AG04450 (cell line): ENCODE measurements around the gene ARMC12. TPM values are rescaled to one million over a fixed set of nuclear protein-coding genes. Genes with fewer than 3 reads are reported as not detected.

Experiments used
- CTCF ChIA-PET: fragments of 300-600, 350-600 bp; formaldehyde crosslinking; extraction: SDS; loops from one replicate; lab custom pipeline; 2022; ENCODE audit warnings: antibody characterized with exemption, inconsistent platforms; lab: Charles Lee
- POLR2A ChIA-PET: fragments of 350-600 bp; formaldehyde crosslinking; extraction: SDS; loops from one replicate; lab custom pipeline; 2021; ENCODE audit warnings: antibody characterized with exemption, inconsistent platforms; lab: Yijun Ruan, JAX
- DNase-seq: peaks from one replicate; pipeline ENCODE4 v3.0.0-alpha.2; 2011; ENCODE audit warnings: low read depth, low spot score
- H3K27ac ChIP-seq: one replicate; pipeline ENCODE4 v1.5.1; 2012; ENCODE audit warnings: low read depth, low read length, control low read depth
- H3K27me3 ChIP-seq: one replicate; pipeline ENCODE4 v1.6.0; 2012; ENCODE audit warnings: low read length; ENCODE audit not compliant: control insufficient read depth, insufficient read depth
- H3K4me3 ChIP-seq: 2 replicates; pipeline ENCODE4 v1.5.1; 2011; ENCODE audit warnings: mild to moderate bottlenecking, low read depth, low read length, control low read depth
- H3K9me3 ChIP-seq: 2 replicates; pipeline ENCODE4 v1.5.1; 2012; ENCODE audit warnings: low read length; ENCODE audit not compliant: control insufficient read depth, insufficient read depth
- polyA plus RNA-seq: library from polyadenylated mRNA; depleted of rRNA; stranded (reverse); fragments of >200 nt; gene quantifications from 2 replicates; pipeline ENCODE4 v1.2.3, GENCODE V29; 2011
- TF ChIP-seq, protein P1 (sequence below): IDR thresholded peaks from 2 replicates; pipeline ENCODE4 v1.5.1; 2011; ENCODE audit warnings: low read depth, low read length, control low read depth, inconsistent platforms

ARMC12 gene
- polyA plus RNA-seq, 1 experiment = 0.53 TPM

DNA sequence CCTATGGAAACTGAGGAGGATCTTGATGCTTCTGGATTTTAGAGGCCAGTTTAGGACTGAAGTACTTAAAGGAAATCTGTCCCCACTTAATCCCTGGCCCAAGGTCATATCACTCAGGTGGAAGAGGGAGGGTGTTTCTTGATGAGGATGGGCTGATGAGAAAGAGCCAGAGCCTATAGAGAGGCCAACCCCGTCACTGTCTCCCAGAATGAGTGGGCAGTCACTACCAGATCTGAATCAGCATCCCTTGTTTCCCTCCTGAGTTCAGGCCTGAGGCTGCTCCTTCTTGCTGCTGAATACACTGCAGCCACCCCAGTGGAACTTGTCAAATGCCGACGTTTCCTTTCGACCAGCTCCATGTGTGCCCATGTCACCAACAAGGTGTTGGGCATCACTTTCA, 14.8 kb downstream of the ARMC12 start:
- peaks cover 11% of the 10 kb centered on the region for H3K27me3 ChIP-seq
- POLR2A ChIA-PET = no interaction called here

GRCh38 chr6:35752330-35752729, 15.5 kb downstream of the ARMC12 start:
- TF ChIP-seq, protein P1, sequence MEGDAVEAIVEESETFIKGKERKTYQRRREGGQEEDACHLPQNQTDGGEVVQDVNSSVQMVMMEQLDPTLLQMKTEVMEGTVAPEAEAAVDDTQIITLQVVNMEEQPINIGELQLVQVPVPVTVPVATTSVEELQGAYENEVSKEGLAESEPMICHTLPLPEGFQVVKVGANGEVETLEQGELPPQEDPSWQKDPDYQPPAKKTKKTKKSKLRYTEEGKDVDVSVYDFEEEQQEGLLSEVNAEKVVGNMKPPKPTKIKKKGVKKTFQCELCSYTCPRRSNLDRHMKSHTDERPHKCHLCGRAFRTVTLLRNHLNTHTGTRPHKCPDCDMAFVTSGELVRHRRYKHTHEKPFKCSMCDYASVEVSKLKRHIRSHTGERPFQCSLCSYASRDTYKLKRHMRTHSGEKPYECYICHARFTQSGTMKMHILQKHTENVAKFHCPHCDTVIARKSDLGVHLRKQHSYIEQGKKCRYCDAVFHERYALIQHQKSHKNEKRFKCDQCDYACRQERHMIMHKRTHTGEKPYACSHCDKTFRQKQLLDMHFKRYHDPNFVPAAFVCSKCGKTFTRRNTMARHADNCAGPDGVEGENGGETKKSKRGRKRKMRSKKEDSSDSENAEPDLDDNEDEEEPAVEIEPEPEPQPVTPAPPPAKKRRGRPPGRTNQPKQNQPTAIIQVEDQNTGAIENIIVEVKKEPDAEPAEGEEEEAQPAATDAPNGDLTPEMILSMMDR = no peak
- DNase-seq = no peak
- Histone ChIP-seq H3K9me3 (peaks cover 3% of the 10 kb centered on the region), H3K27me3 (peaks cover 7% of the 10 kb centered on the region), H3K27ac (no peak overlapping the region), H3K4me3 (no peak overlapping the region)
- ChIA-PET POLR2A (no interaction called here), CTCF (no interaction called here)

More for the DNA sequence above, 14.8 kb downstream of the ARMC12 start:
- CTCF ChIA-PET = interaction anchor here (0.7 kb wide), 1 partner anchor 155 kb away, joined by 4 read pairs; no protein-coding TSS in a partner anchor
- H3K9me3 ChIP-seq = peaks cover 3% of the 10 kb centered on the region
- TF ChIP-seq, protein P1 = no peak
- no peak overlapping the region for H3K4me3 ChIP-seq
- no peak for DNase-seq
- H3K27ac ChIP-seq = no peak overlapping the region

- Histone ChIP-seq H3K27ac (no peak overlapping the region), H3K27me3 (peaks cover 10% of the 10 kb centered on the region), H3K9me3 (no peaks in the 10 kb centered on the region), H3K4me3 (no peak overlapping the region)
- TF ChIP-seq, protein P1 = no peak
- POLR2A ChIA-PET = interaction anchor here (0.6 to 0.7 kb wide), 2 partner anchors 14 to 83 kb away, joined by 3 read pairs; no protein-coding TSS in a partner anchor
- CTCF ChIA-PET = no interaction called here
- DNase-seq = no peak
These were observed 17.8 kb downstream of the ARMC12 start for GRCh38 chr6:35754452-35755277.

GRCh38 chr6:35755278-35755924, 18.6 kb downstream of the ARMC12 start:
- DNase-seq = no peak
- Histone ChIP-seq H3K27ac (no peak overlapping the region), H3K4me3 (no peak overlapping the region), H3K27me3 (peaks cover 10% of the 10 kb centered on the region), H3K9me3 (no peaks in the 10 kb centered on the region)
- TF ChIP-seq, protein P1 = no peak
- POLR2A ChIA-PET = no interaction called here
- CTCF ChIA-PET = interaction anchor here (0.8 kb wide), 1 partner anchor 171 kb away, joined by 3 read pairs; no protein-coding TSS in a partner anchor
